Measurements from ENCODE around the gene INPP5A. TPM values are rescaled to one million over a fixed set of nuclear protein-coding genes. Genes with fewer than 3 reads are reported as not detected.

Gene INPP5A
- total and polyA plus RNA-seq, 2 experiments from 2014 or later, result 41.2 to 53.6 TPM

GRCh38 chr10:132656283-132657126 lies 118.9 kb downstream of the INPP5A start:
- H3K79me2 ChIP-seq, result no peaks in the 10 kb centered on the region
- no peak for DNase-seq (ENCODE audit: low spot score)
- no peak overlapping the region for H3K4me3 ChIP-seq
- no peaks in the 10 kb centered on the region for H4K20me1 ChIP-seq (ENCODE audit: insufficient read depth, poor library complexity, severe bottlenecking)
- no peak overlapping the region for H2AFZ ChIP-seq
- H3K9me3 ChIP-seq (ENCODE audit: low read depth), result no peaks in the 10 kb centered on the region
- no peak for TF ChIP-seq EZH2 (IDR thresholded peaks at IDR 0.05; ENCODE audit: borderline replicate concordance)
- no peak for TF ChIP-seq EZH2phosphoT487 (IDR thresholded peaks at IDR 0.05; ENCODE audit: low read depth, severe bottlenecking, unreplicated experiment)
- no peak for TF ChIP-seq CTCF (IDR thresholded peaks at IDR 0.05; ENCODE audit: poor library complexity)
- no peak overlapping the region for H3K4me2 ChIP-seq
- H3K36me3 ChIP-seq (replicated peaks; ENCODE audit: insufficient read depth, low read depth), result no peaks in the 10 kb centered on the region
- H3K4me1 ChIP-seq (ENCODE audit: insufficient read depth), result no peaks in the 10 kb centered on the region
- H3K9me2 ChIP-seq (replicated peaks; ENCODE audit: insufficient read depth), result no peaks in the 10 kb centered on the region
- H3K27ac ChIP-seq, result no peak overlapping the region
- H3K27me3 ChIP-seq, result no peaks in the 10 kb centered on the region
- 87% methylated on average over 17 of the region's 18 CpGs for WGBS (ENCODE audit: low lambda C conversion rate, missing lambda C conversion rate)

GRCh38 chr10:132657127-132657706 lies 119.6 kb downstream of the INPP5A start:
- no peaks in the 10 kb centered on the region for H4K20me1 ChIP-seq (ENCODE audit: insufficient read depth, poor library complexity, severe bottlenecking)
- no peaks in the 10 kb centered on the region for H3K4me1 ChIP-seq (ENCODE audit: insufficient read depth)
- DNase-seq (ENCODE audit: low spot score), result no peak
- H3K9me3 ChIP-seq (ENCODE audit: low read depth), result no peaks in the 10 kb centered on the region
- H3K36me3 ChIP-seq (replicated peaks; ENCODE audit: insufficient read depth, low read depth), result no peaks in the 10 kb centered on the region
- H3K27me3 ChIP-seq, result no peaks in the 10 kb centered on the region
- no peak overlapping the region for H3K4me3 ChIP-seq
- WGBS (ENCODE audit: low lambda C conversion rate, missing lambda C conversion rate), result 95% methylated on average over 18 of the region's 18 CpGs
- H3K79me2 ChIP-seq, result no peaks in the 10 kb centered on the region
- H3K4me2 ChIP-seq, result no peak overlapping the region
- TF ChIP-seq EZH2 (IDR thresholded peaks at IDR 0.05; ENCODE audit: borderline replicate concordance) (no peak), EZH2phosphoT487 (IDR thresholded peaks at IDR 0.05; ENCODE audit: low read depth, severe bottlenecking, unreplicated experiment) (no peak), CTCF (IDR thresholded peaks at IDR 0.05; ENCODE audit: poor library complexity) (no peak)
- no peak overlapping the region for H3K27ac ChIP-seq
- no peak overlapping the region for H2AFZ ChIP-seq
- no peaks in the 10 kb centered on the region for H3K9me2 ChIP-seq (replicated peaks; ENCODE audit: insufficient read depth)

- WGBS (ENCODE audit: low lambda C conversion rate, missing lambda C conversion rate), result 94% methylated on average over 16 of the region's 16 CpGs
- Histone ChIP-seq H3K4me1 (ENCODE audit: insufficient read depth) (no peaks in the 10 kb centered on the region), H3K36me3 (replicated peaks; ENCODE audit: insufficient read depth, low read depth) (no peaks in the 10 kb centered on the region), H3K79me2 (no peaks in the 10 kb centered on the region), H3K27ac (no peak overlapping the region), H3K4me2 (no peak overlapping the region), H3K9me2 (replicated peaks; ENCODE audit: insufficient read depth) (no peaks in the 10 kb centered on the region), H4K20me1 (ENCODE audit: insufficient read depth, poor library complexity, severe bottlenecking) (no peaks in the 10 kb centered on the region), H2AFZ (no peak overlapping the region), H3K9me3 (ENCODE audit: low read depth) (no peaks in the 10 kb centered on the region), H3K4me3 (no peak overlapping the region), H3K27me3 (no peaks in the 10 kb centered on the region)
- TF ChIP-seq EZH2 (IDR thresholded peaks at IDR 0.05; ENCODE audit: borderline replicate concordance), result no peak
- TF ChIP-seq CTCF (IDR thresholded peaks at IDR 0.05; ENCODE audit: poor library complexity), result no peak
- TF ChIP-seq EZH2phosphoT487 (IDR thresholded peaks at IDR 0.05; ENCODE audit: low read depth, severe bottlenecking, unreplicated experiment), result no peak
- no peak for DNase-seq (ENCODE audit: low spot score)
These were observed 120.2 kb downstream of the INPP5A start for GRCh38 chr10:132657748-132658147.
